GM21619 (cell line): ENCODE measurements around the gene ERCC6L.
"Not testable (repeated sequence)": the region's sequence is repeated elsewhere in the genome, so short reads cannot be mapped to it uniquely, and the experiment has no call there.

Experiments
- ATAC-seq: cut with Tn5 transposase; IDR thresholded peaks from one replicate; pipeline ENCODE4 v1.9.1; 2021; ENCODE audit not compliant: unreplicated experiment

ERCC6L gene

DNA sequence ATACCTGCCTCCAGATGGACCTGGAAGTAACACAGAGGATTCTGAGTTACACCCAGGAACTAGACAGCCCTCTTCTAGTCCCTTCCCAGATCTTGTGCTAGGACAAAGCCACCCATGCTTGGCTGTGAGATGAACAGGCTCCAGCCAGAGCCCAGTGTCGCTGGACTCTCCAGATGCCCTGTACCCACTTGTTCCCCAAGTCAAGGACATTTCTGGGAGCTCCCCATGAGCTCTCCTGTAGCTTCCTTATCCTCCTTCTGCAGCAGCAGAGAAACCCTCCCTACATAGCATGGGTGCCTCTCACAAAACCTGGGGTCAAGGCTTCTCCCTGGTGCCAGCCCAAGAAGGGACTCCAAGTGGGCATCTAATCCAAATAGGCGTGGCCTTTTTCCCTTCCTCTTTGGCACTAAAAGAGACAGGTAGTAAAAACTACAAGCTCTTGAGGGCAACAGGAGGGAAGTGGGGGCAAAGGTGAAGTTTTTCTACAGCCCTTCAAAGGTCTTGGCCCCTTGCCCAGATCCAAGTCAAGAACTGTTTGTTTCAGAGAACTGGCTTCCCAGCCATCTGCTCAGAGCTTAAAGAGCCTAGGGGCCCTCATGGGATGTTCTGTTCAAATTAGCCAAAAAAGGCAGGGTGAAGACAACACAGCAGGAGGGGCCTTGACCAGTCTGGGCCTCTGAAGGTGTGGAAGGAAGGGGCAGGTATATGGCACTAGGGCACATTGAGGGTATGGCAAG is 8.5 kb upstream of the ERCC6L start:
- ATAC-seq: no peak

DNA sequence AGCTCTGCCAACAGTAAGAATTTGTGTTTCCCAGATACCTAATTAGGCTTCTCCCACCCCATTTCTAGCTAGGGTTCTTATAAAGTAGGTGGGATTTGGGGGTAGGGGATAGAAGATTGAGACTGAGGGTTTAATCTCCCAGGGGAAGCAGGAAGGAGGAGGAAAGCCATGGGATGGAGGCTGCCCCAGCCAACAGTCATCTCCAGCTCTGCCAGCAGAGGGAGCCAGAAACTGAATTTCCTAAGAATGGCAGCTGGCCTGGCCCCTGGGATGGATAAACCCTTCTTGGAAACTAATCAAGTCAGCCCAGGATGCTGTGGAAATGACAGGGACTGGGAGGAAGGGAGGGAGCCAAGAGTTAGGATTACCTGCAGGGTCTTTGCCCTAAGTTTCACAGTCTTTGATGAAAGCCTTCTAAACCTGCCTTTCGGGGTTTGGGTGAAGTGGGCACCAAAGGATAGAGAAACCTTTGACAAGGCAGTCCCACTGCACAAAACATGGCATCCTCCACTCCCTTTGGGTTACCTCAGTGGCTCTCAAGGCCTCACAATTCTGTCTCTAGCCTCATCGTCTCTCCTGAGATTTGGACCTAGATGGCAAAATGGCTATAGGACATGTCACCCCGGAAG is 6.7 kb upstream of the ERCC6L start:
- ATAC-seq: no peak

DNA sequence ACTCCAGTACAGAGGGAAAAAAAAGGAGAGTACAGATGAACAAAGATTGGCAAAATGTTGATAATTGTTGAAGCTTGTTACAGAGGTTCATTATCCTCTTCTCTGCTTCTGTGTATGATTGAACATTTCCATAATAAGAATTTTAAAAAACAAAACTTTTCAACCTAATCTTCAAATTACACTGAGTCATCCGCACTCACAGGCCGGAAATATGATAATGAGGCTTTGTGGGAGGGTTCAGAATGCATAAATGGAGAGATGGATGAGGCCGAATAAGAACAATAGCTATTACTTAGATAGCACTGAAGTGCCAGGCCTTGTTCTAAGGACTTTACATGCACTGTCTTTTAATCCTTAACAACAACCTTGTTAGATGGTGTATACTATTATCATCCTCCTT is 4.6 kb upstream of the ERCC6L start:
- no peak for ATAC-seq

- ATAC-seq: no peak
Measured at GRCh38 chrX:72240976-72241375, 2.1 kb upstream of the ERCC6L start.

GRCh38 chrX:72238183-72238582 is 644 bp downstream of the ERCC6L start:
- no peak for ATAC-seq

DNA sequence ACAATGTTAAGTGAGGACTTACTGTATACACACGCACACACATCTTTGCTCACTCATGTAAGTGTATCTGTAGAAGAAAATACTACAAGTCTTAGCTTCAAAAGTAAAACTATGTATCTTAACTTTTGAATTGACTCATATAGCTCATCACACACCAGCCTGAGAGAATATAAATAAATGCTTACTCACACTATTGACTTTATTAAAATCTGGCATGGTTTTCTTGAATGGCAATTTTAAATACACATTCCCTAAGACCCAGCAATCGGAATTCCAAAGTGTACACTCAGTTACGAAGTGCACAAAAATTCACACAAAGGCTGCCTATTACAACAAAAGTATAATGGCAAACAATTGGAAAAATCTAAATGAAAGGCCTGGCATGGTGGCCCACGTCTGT is 2.0 kb downstream of the ERCC6L start:
- no peak for ATAC-seq

- no peak for ATAC-seq
Measured at GRCh38 chrX:72230290-72230689, 8.5 kb downstream of the ERCC6L start.

DNA sequence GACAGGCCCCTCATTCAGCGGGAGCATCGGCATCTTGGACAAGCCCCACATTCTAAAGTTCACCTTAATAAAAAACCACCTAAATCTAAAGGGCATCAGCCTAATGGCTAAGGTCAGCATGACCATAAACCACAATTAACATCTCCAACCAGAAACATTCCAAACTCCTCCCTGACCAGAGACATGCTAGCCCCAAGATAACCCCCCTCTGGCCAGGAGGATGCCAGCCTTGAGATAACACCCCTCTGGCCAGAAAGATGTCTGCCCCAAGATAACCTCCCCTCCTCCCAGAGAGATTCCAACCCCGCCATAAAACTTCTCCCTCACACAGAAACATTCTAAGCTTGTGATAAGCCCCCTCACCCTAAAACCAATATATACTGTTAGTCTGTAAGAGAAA is 18.5 kb downstream of the ERCC6L start:
- ATAC-seq: not testable (repeated sequence)

GRCh38 chrX:72216973-72217372 is 21.9 kb downstream of the ERCC6L start:
- ATAC-seq: no peak

DNA sequence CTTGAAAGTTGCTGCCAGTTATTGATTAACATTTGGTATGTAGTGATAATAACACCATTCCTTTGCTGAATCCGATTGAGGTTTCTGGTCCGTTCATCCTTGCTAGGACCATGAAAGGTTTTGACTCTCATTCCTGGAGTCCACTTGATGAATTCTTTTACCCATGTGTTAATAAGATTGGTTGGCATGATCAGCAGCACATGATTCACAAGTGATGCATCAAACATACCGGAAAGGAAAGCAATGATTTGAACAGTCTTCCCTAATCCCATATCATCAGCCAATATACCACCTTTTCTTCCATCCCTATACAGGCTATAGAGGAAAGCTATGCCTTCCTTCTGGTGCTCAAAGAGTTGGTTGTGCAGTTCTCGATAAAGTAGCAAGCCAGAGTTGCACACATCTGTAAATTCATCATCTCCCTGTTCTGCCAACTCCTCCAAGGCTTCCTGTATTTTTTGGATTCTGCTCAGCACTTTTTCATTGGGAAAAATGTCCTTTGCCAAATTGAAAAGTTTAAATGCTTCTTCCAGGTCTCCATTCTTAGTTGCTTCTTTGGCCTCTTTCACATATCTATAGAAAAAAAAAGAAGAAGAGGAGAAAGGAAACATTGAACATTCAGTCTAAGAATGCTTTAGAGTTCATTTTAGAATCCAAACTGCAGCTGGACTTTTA is 30.6 kb downstream of the ERCC6L start:
- no peak for ATAC-seq

DNA sequence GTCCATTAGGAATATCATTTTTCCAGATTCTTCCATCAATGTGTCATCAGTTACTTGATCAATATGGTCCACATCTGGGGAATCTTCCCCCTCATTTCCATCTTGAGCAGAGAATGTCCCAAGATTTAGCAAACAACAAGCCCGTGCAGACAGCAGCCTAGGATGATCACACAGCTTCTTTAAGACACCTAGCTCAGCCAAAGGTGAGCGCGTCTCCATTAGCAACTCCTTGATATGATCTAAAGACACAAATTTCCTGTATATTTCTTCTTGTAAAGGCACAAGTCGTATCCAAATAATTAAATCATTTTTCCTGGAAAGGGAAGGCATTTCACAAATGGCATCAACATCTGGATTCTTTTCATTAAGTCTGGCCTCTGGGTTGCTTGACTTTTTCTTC is 31.5 kb downstream of the ERCC6L start:
- no peak for ATAC-seq

DNA sequence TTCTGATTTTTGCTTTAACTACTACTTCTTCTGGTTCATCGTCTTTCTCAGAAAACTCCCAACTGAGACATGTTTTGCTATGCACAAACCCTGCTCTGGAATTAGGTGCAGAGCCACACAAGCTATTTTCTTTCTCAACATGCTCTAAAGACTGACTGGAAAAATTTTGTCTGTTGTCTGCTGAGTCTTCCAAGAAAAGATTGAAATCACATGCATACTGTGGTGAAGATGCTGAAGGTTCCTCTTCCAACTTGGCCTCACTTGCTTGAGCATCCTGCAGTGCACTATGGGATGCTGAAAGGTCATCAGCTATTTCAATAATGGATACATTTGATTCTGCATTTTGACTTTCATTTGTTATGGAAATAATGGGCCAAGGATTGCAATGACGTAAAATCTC is 33.1 kb downstream of the ERCC6L start:
- no peak for ATAC-seq

GRCh38 chrX:72203421-72203820 is 35.4 kb downstream of the ERCC6L start:
- ATAC-seq: no peak

GRCh38 chrX:72202792-72203401 is 35.9 kb downstream of the ERCC6L start:
- ATAC-seq: no peak

DNA sequence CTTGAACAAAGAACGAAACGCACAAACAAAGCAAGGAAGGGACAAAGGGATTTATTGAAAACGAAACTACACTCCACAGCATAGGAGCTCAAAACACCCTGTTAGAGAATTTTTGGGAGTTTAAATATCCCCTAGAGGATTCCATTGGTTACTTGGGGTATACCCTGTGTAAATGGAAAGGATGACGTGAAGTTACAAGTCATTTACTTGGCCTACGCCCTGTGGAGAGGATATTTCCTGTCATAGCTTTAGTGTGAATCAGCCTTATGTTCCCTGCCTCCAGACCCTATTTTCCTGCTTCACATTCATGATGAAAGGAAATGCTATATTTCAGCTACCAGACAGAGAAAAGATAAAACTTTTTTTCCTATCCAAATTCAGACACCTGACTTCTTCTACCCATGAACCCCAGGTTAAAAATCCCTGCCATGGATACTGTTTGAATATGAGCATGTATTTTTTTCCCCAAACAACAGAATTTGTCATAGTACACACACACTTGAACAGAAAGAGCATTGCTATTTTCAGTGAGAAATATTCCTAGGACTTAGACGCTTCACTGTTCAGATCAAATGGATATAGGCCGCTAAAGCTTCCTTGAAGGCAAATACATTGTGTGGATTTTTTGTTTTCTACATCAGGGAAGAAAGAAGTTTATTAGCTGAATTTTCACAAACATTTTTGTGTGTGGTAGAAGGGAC is 36.8 kb downstream of the ERCC6L start:
- no peak for ATAC-seq

DNA sequence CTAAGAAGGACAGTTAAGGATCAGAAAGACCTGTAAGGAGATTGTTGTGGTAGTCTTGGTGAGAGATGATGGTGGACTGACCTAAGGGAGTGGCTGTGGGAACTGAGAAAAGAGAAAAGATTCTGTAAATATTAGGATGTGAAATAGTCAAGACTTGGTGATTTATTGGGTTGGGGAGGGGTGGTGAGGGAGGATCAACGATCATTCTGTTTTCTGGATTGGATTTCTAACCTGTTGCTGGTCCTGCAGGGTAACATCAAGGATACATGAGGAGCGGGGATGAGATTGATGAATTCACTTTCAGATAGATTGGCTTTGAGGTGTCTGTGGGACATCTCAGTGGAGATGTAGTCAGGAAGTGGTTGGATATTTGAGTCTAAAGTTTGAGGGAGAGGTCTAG is 55.9 kb downstream of the ERCC6L start:
- no peak for ATAC-seq

GRCh38 chrX:72181178-72182125 is 57.4 kb downstream of the ERCC6L start, which contains the start of gene PIN4:
Gene PIN4, plus strand, starts transcription at chrX:72181757. Its CDS starts 29 bp downstream, at chrX:72181786.
- ATAC-seq: peak; percentile 95

- no peak for ATAC-seq
Measured at GRCh38 chrX:72180539-72180938, 58.3 kb downstream of the ERCC6L start.

GRCh38 chrX:72176981-72177380 is 61.8 kb downstream of the ERCC6L start:
- no peak for ATAC-seq

DNA sequence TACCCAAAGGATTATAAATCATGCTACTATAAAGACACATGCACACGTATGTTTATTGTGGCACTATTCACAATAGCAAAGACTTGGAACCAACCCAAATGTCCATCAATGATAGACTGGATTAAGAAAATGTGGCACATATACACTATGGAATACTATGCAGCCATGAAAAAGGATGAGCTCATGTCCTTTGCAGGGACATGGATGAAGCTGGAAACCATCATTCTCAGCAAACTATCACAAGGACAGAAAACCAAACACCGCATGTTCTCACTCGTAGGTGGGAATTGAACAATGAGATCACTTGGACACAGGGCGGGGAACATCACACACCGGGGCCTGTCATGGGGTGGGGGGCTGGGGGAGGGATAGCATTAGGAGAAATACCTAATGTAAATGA is 62.5 kb downstream of the ERCC6L start:
- not testable (repeated sequence) for ATAC-seq
